GM23338 (cell line): ENCODE data around the gene C10orf71.

ENCODE experiments used
- TF ChIP-seq, protein P1 (sequence below), 2 experiments: fragments of 200-600 bp in 1 of 2; sonication (generic) in 1 of 2; conservative IDR thresholded peaks; 2 replicates each; pipeline versions ENCODE4 v1.5.1 to v1.6.1; 2016 to 2017; ENCODE audit warnings: antibody characterized with exemption in 2 of 2, low read depth in 2 of 2, mild to moderate bottlenecking in 2 of 2, moderate library complexity in 1 of 2
- TF ChIP-seq, protein P2 (sequence below): IDR thresholded peaks from one replicate; pipeline ENCODE4 v1.6.1; 2018; ENCODE audit warnings: antibody characterized with exemption; ENCODE audit not compliant: unreplicated experiment

DNA sequence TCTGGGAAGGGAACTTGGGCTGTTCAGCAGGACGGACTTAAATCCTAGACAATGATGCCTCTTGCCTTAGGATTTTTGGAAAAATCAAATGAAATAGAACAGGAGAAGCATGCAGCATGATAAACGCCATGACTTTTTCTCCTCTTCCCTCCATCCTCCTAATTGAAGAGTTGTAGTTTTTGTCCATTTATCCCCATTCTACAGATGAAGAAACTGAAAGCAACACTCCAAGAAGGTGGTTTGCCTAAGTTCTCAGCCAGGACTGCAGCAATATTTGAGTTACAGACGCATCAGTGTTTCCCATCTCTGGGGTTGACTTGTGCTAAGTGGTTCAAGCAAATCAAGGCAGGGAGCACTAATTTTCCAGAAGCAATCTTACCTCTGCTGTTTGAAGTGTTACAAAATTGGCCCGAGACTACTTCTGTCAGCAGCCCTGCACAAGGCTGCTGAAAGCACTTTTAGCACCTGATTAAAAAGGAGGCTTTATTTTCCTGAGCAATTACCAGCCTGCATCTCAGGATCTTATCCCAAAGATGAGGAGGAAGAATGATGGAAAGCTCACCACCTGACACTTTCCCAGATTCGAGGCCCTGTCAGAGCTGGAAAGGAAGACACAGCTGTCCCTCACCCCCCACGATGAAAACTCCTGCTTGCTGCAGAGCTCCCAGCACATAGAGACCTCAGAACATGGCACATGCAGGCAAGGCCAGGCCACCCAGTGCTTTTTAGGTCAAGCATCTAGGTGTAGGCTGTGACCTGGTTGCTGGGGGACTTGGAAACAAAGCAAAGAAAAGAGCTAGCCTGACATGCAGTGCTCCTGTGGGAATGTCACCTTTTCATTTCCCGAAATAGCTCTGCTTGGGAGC, 19.7 kb upstream of the C10orf71 start:
- TF ChIP-seq, protein P1, sequence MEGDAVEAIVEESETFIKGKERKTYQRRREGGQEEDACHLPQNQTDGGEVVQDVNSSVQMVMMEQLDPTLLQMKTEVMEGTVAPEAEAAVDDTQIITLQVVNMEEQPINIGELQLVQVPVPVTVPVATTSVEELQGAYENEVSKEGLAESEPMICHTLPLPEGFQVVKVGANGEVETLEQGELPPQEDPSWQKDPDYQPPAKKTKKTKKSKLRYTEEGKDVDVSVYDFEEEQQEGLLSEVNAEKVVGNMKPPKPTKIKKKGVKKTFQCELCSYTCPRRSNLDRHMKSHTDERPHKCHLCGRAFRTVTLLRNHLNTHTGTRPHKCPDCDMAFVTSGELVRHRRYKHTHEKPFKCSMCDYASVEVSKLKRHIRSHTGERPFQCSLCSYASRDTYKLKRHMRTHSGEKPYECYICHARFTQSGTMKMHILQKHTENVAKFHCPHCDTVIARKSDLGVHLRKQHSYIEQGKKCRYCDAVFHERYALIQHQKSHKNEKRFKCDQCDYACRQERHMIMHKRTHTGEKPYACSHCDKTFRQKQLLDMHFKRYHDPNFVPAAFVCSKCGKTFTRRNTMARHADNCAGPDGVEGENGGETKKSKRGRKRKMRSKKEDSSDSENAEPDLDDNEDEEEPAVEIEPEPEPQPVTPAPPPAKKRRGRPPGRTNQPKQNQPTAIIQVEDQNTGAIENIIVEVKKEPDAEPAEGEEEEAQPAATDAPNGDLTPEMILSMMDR (conservative IDR thresholded peaks at IDR 0.05; ENCODE audit: low read depth in 2 of 2) = no peak
- TF ChIP-seq, protein P2, sequence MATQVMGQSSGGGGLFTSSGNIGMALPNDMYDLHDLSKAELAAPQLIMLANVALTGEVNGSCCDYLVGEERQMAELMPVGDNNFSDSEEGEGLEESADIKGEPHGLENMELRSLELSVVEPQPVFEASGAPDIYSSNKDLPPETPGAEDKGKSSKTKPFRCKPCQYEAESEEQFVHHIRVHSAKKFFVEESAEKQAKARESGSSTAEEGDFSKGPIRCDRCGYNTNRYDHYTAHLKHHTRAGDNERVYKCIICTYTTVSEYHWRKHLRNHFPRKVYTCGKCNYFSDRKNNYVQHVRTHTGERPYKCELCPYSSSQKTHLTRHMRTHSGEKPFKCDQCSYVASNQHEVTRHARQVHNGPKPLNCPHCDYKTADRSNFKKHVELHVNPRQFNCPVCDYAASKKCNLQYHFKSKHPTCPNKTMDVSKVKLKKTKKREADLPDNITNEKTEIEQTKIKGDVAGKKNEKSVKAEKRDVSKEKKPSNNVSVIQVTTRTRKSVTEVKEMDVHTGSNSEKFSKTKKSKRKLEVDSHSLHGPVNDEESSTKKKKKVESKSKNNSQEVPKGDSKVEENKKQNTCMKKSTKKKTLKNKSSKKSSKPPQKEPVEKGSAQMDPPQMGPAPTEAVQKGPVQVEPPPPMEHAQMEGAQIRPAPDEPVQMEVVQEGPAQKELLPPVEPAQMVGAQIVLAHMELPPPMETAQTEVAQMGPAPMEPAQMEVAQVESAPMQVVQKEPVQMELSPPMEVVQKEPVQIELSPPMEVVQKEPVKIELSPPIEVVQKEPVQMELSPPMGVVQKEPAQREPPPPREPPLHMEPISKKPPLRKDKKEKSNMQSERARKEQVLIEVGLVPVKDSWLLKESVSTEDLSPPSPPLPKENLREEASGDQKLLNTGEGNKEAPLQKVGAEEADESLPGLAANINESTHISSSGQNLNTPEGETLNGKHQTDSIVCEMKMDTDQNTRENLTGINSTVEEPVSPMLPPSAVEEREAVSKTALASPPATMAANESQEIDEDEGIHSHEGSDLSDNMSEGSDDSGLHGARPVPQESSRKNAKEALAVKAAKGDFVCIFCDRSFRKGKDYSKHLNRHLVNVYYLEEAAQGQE = no peak
